Endodermal cell (in vitro differentiated cells): ENCODE data around the gene KCNJ18. TPM values are rescaled to one million over a fixed set of nuclear protein-coding genes. Genes with fewer than 3 reads are reported as not detected.
"Not testable (repeated sequence)": the region's sequence is repeated elsewhere in the genome, so short reads cannot be mapped to it uniquely, and the experiment has no call there.

Experiments
- DNase-seq: peaks from one replicate; pipeline ENCODE4 v3.0.0-alpha.2; 2017
- H3K27ac ChIP-seq: 2 replicates; pipeline ENCODE4 v1.5.1; 2013; ENCODE audit warnings: mild to moderate bottlenecking, low read depth, low read length, moderate library complexity
- H3K27me3 ChIP-seq: 2 replicates; pipeline ENCODE4 v1.6.1; 2013; ENCODE audit warnings: mild to moderate bottlenecking, low read length, moderate library complexity; ENCODE audit not compliant: insufficient read depth, control insufficient read depth, poor library complexity, severe bottlenecking
- H3K36me3 ChIP-seq: 2 replicates; pipeline ENCODE4 v1.7.0; 2013; ENCODE audit warnings: mild to moderate bottlenecking, low read length, moderate library complexity; ENCODE audit not compliant: control insufficient read depth, insufficient read depth
- H3K4me1 ChIP-seq: one replicate; pipeline ENCODE4 v1.7.0; 2013; ENCODE audit warnings: low read length; ENCODE audit not compliant: control insufficient read depth, insufficient read depth
- H3K4me3 ChIP-seq: 2 replicates; pipeline ENCODE4 v1.5.1; 2013; ENCODE audit warnings: mild to moderate bottlenecking, low read length, moderate library complexity
- H3K9ac ChIP-seq: 2 replicates; pipeline ENCODE4 v1.6.1; 2013; ENCODE audit warnings: mild to moderate bottlenecking, low read length, moderate library complexity; ENCODE audit not compliant: poor library complexity, severe bottlenecking; ENCODE audit errors: extremely low read depth
- H3K9me3 ChIP-seq: 2 replicates; pipeline ENCODE4 v1.6.1; 2013; ENCODE audit warnings: mild to moderate bottlenecking, low read length, moderate library complexity; ENCODE audit not compliant: control insufficient read depth
- H3K27ac Mint-ChIP-seq: 2 replicates; pipeline ENCODE4 v1.8.0; 2020; ENCODE audit warnings: mixed read lengths
- H3K27me3 Mint-ChIP-seq: 2 replicates; pipeline ENCODE4 v1.8.0; 2021; ENCODE audit warnings: mild to moderate bottlenecking, mixed read lengths; ENCODE audit not compliant: insufficient read depth
- H3K36me3 Mint-ChIP-seq: 2 replicates; pipeline ENCODE4 v1.8.0; 2020; ENCODE audit warnings: low read depth, mixed read lengths
- H3K4me1 Mint-ChIP-seq: 2 replicates; pipeline ENCODE4 v1.8.0; 2020; ENCODE audit warnings: mixed read lengths
- H3K4me3 Mint-ChIP-seq: 2 replicates; pipeline ENCODE4 v1.8.0; 2020; ENCODE audit warnings: mild to moderate bottlenecking, moderate library complexity, mixed read lengths
- H3K9me3 Mint-ChIP-seq: 2 replicates; pipeline ENCODE4 v1.8.0; 2020; ENCODE audit warnings: mild to moderate bottlenecking, mixed read lengths
- WGBS, 2 experiments: methylation state at CpG; one replicate each; pipeline versions ENCODE4 v1.1.5 to v1.1.7; 2013; ENCODE audit warnings: missing lambda C conversion rate in 2 of 2, mixed read lengths in 1 of 2; ENCODE audit not compliant: insufficient coverage in 1 of 2, insufficient read length in 1 of 2; 5-methylcytosine and 5-hydroxymethylcytosine counted together
- total RNA-seq, 2 donors: library from RNA; stranded (reverse); fragmentation: NEBNext Ultra II Directional in 1 of 2; extraction: Animal tissue kit (Norgen Biotek cat#: 25700) in 1 of 2; gene quantifications; 2 replicates in 1 of 2; 3 replicates in 1 of 2; pipeline ENCODE4 v1.2.1, GENCODE V29; 2021

KCNJ18 gene
- total RNA-seq, 2 donors from 2014 or later = not detected

DNA sequence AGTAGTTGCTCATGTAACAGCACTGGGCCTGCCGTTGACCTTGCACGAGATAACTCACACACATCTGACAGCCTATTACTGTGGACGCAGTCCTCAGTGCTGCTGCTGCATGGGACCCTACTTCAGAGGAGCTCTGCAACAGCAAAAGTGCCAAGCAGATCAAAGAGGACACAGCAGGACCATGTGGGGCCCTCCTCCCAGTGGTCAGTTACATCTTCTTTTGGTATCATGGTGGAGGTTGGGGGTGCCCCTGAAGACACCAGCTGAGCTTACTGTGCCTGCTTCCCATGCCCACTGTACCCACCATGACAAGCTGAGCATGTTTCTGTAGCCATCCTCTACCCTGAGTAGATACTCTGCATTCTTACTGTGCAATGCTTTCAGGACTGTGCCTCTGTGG, 41.6 kb downstream of the KCNJ18 start:
- H3K9me3 Mint-ChIP-seq = peaks cover 85% of the 10 kb centered on the region
- 91% methylated on average over 3 of the region's 3 CpGs; no CpG with 5 or more reads in 1 of the 2 experiments for WGBS, 2 experiments
- H3K27ac ChIP-seq, H3K4me1 Mint-ChIP-seq, H3K27ac Mint-ChIP-seq, H3K9ac ChIP-seq, H3K36me3 Mint-ChIP-seq, H3K4me3 ChIP-seq, DNase-seq, H3K36me3 ChIP-seq, H3K27me3 Mint-ChIP-seq, H3K27me3 ChIP-seq, H3K9me3 ChIP-seq, H3K4me3 Mint-ChIP-seq, H3K4me1 ChIP-seq: not testable (repeated sequence)

DNA sequence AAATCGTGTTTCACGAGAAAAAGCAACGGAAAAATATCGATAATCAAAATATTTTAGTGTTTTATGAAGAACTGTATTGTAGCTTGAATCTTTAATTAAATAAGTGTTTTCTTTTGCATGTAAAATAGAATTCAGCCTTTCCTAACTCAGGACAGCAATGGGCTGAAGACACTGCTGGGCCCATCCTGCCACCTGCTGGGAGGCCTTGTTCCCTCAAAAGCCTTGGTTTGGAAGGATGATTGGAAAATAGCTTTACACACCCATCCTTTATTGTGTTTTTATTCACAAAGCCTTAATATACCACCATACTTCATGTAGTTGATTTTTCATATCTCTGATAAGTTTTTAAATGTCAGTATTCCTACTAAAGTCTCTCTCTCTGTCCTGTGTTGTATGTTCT, 43.5 kb downstream of the KCNJ18 start:
- H3K4me1 ChIP-seq, H3K27me3 ChIP-seq, H3K36me3 Mint-ChIP-seq, H3K4me3 ChIP-seq, H3K27me3 Mint-ChIP-seq, H3K4me1 Mint-ChIP-seq, DNase-seq, H3K27ac Mint-ChIP-seq, H3K9ac ChIP-seq, H3K27ac ChIP-seq, H3K36me3 ChIP-seq, H3K4me3 Mint-ChIP-seq, H3K9me3 ChIP-seq: not testable (repeated sequence)
- H3K9me3 Mint-ChIP-seq = peaks cover 77% of the 10 kb centered on the region
- 78 to 90% methylated on average over 2 to 4 of the region's 4 CpGs for WGBS, 2 experiments

DNA sequence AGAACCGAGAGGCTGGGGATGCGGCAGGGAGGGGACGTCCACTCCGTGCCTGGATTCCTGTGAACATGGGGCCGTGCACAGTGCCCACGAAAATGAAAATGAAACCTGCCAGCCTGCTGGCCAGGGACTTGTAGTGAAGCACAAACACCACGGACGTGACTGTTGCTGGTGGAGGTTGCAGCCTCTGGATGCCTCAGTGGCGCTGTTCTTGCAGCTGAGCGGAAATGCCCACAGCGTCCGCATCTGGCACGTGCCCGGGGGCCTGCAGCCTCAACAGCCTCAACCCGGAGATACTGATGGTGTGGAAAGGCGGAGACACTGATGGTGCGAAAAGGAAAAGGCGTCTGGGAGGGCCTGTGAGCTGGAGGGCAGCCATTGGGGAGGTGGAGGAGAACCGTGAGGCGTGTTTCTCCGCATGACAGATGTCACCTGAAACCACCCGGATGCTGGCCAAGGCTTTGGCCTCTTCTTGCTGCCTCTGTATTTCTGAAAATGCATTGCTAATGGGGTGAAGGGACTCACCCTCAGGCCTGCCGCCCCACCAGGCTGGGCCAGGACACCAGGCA, 44.8 kb downstream of the KCNJ18 start:
- not testable (repeated sequence) for H3K27ac ChIP-seq, H3K36me3 ChIP-seq, H3K4me3 ChIP-seq, H3K4me1 ChIP-seq, H3K27me3 ChIP-seq, H3K4me3 Mint-ChIP-seq, H3K9me3 ChIP-seq, H3K27me3 Mint-ChIP-seq, H3K36me3 Mint-ChIP-seq, H3K27ac Mint-ChIP-seq, DNase-seq, H3K9ac ChIP-seq, H3K4me1 Mint-ChIP-seq
- H3K9me3 Mint-ChIP-seq = peaks cover 66% of the 10 kb centered on the region
- WGBS, 2 experiments = 74% methylated on average over 15 of the region's 23 CpGs; no CpG with 5 or more reads in 1 of the 2 experiments

DNA sequence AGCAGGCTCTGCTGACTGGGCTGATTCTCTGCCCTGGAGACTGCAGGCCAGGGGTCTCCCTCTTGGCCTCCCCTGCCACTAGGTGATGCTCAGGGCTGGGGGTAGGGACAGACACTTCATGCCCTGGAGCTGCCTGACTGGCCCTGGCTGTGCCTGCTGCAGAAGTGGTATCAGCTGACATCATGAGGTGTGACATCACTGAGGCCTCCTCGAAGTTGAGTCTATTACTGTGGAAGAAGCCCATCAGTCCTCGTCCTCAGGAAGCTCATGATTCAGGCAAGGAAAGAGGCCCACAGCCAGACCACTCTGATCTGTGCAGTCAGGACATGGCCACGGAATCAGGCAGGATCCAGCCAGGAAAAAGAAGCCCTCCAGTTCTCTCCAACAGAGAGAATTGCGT, 45.9 kb downstream of the KCNJ18 start:
- H3K27me3 ChIP-seq, H3K9me3 ChIP-seq: not testable (repeated sequence)
- WGBS, 2 experiments = 82% methylated on average over 1 of the region's 4 CpGs; no CpG with 5 or more reads in 1 of the 2 experiments

DNA sequence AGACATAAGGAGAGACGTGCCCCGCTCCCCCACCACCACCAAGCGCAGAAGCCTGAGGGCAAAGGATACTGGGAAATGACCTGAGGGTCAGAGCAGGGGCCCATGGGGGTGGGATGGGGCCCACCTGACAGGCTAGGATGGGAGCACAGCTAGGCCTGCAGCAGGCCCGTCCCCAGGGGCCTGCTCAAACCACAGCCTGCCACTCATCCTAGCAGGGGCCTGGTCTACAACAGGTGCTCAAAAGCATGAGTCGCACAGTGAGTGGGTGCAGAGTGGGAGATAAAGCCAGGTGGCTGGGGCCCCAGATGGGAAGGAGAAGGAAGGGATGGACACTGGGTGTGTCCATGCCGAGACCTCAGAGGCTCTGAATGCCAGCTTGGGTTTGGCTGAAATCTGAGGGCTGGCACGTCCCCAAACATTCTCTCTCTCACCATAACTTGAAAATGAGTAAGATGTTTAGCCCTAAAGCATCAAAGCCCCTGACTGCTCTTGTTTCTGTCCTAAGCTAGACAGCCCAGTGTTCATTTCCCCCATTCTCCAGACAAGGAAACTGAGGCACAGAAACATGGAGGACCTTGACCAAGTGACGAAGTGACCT, 46.7 kb downstream of the KCNJ18 start:
- not testable (repeated sequence) for H3K36me3 ChIP-seq, H3K27ac Mint-ChIP-seq, H3K4me1 ChIP-seq, H3K4me1 Mint-ChIP-seq, H3K4me3 ChIP-seq, H3K4me3 Mint-ChIP-seq, H3K9ac ChIP-seq, H3K27me3 ChIP-seq, DNase-seq, H3K36me3 Mint-ChIP-seq, H3K9me3 ChIP-seq, H3K27me3 Mint-ChIP-seq, H3K27ac ChIP-seq
- H3K9me3 Mint-ChIP-seq = peaks cover 54% of the 10 kb centered on the region
- WGBS, 2 experiments = 88% methylated on average over 4 of the region's 8 CpGs; no CpG with 5 or more reads in 1 of the 2 experiments

More for the DNA sequence above, 45.9 kb downstream of the KCNJ18 start:
- not testable (repeated sequence) for H3K4me3 ChIP-seq, H3K36me3 Mint-ChIP-seq, H3K4me1 ChIP-seq, H3K27ac Mint-ChIP-seq, H3K4me3 Mint-ChIP-seq, H3K36me3 ChIP-seq, DNase-seq, H3K4me1 Mint-ChIP-seq, H3K9ac ChIP-seq, H3K27ac ChIP-seq, H3K27me3 Mint-ChIP-seq
- H3K9me3 Mint-ChIP-seq = peaks cover 58% of the 10 kb centered on the region

DNA sequence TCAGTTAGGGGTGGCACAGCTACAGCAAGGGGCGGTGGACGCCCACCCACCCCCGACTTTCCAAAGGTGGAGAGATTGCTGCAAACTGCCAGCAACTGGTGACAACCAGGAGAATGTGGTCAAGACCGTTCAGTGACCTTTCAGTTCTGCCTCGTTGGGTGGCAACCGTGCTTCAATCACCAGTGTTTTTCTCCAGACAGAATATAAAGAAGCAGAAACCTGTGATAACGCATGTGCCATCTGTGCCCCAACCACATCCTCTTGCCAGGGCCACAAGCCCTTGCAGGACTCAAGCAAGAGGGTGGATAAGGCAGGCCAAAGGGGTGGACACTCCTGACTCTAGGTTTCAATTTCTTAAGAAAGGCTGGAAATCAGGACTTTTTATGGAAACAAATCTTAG, 47.2 kb downstream of the KCNJ18 start:
- not testable (repeated sequence) for H3K9me3 ChIP-seq

DNA sequence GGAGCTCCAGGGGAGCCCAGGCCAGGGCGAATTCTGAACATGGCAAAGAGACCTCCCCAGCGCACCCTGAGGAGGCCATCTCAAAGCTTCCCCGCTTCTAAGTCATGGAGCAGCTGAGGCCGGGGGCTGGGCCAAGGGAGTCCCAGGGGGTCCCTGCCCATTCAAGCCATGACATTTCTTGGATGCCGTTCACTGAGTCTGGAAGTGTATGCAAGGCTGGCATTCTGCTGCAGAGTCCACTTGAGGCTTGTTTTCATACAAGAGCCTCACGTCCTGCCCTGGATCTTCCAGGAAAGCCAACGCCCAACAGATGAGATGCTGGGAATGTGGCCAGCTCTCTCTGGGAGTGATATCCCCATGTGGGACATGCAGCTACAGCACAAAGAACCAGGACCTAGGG, 48.5 kb downstream of the KCNJ18 start:
- H3K4me3 Mint-ChIP-seq, H3K27ac Mint-ChIP-seq, H3K36me3 Mint-ChIP-seq, H3K27me3 ChIP-seq, H3K27ac ChIP-seq, H3K27me3 Mint-ChIP-seq, H3K4me1 ChIP-seq, H3K36me3 ChIP-seq, H3K4me1 Mint-ChIP-seq, DNase-seq, H3K9ac ChIP-seq, H3K9me3 ChIP-seq, H3K4me3 ChIP-seq: not testable (repeated sequence)
- peaks cover 41% of the 10 kb centered on the region for H3K9me3 Mint-ChIP-seq
- WGBS, 2 experiments = 70% methylated on average over 7 of the region's 7 CpGs; no CpG with 5 or more reads in 1 of the 2 experiments

More for the DNA sequence above, 47.2 kb downstream of the KCNJ18 start:
- not testable (repeated sequence) for H3K27me3 ChIP-seq, H3K27ac Mint-ChIP-seq, H3K4me1 Mint-ChIP-seq, H3K9ac ChIP-seq, H3K27me3 Mint-ChIP-seq, H3K4me1 ChIP-seq, H3K36me3 ChIP-seq, H3K4me3 Mint-ChIP-seq, DNase-seq, H3K36me3 Mint-ChIP-seq, H3K4me3 ChIP-seq, H3K27ac ChIP-seq
- H3K9me3 Mint-ChIP-seq = peaks cover 49% of the 10 kb centered on the region
- 69% methylated on average over 3 of the region's 7 CpGs; no CpG with 5 or more reads in 1 of the 2 experiments for WGBS, 2 experiments
